Heart right ventricle (tissue), 16 donors: ENCODE data around the gene HTR3C. TPM values are rescaled to one million over a fixed set of nuclear protein-coding genes. Genes with fewer than 3 reads are reported as not detected.
"Not testable (repeated sequence)": the region's sequence is repeated elsewhere in the genome, so short reads cannot be mapped to it uniquely, and the experiment has no call there.

Experiments used
- ATAC-seq, 8 donors: fragments of 200-7000 bp; cut with Tn5 transposase; one replicate each; pipeline ENCODE4 v1.9.1; 2020; ENCODE audit warnings: mild to moderate bottlenecking in 8 of 8, moderate library complexity in 8 of 8, moderate number of reproducible peaks in 1 of 8
- DNase-seq, 2 donors: peaks; one replicate each; pipeline ENCODE4 v3.0.0-alpha.2; 2020
- H3K27ac ChIP-seq, 10 donors: fragments of 200-600 bp; sonication (generic) in 2 of 10; one replicate each; pipeline versions ENCODE4 v1.5.0 to v1.8.0; 2020 to 2022; ENCODE audit warnings: mild to moderate bottlenecking in 3 of 10
- H3K27me3 ChIP-seq, 7 donors: fragments of 200-600 bp; one replicate each; pipeline ENCODE4 v1.8.0; 2021 to 2022; ENCODE audit warnings: mild to moderate bottlenecking in 2 of 7
- H3K36me3 ChIP-seq, 9 donors: fragments of 200-600 bp; sonication (generic) in 1 of 9; one replicate each; pipeline versions ENCODE4 v1.5.0 to v1.8.0; 2020 to 2022; ENCODE audit warnings: mild to moderate bottlenecking in 2 of 9
- H3K4me1 ChIP-seq, 9 donors: fragments of 200-600 bp; sonication (generic) in 1 of 9; one replicate each; pipeline versions ENCODE4 v1.5.0 to v1.8.0; 2020 to 2022; ENCODE audit warnings: mild to moderate bottlenecking in 4 of 9
- H3K4me3 ChIP-seq, 10 donors: fragments of 200-600 bp; sonication (generic) in 2 of 10; one replicate each; pipeline versions ENCODE4 v1.5.0 to v1.8.0; 2020 to 2022; ENCODE audit warnings: mild to moderate bottlenecking in 7 of 10, moderate library complexity in 2 of 10
- H3K9me3 ChIP-seq, 11 donors: fragments of 200-600 bp in 10 of 11; sonication (generic) in 2 of 11; one replicate each; pipeline versions ENCODE4 v1.5.0 to v1.8.0; 2013 to 2022; ENCODE audit warnings: mild to moderate bottlenecking in 2 of 11, control low read depth in 1 of 11, moderate library complexity in 1 of 11
- WGBS, 2 donors: extraction: QIAGEN DNeasy Blood & Tissue Kit; methylation state at CpG; one replicate each; pipeline ENCODE4 v1.1.7; 2013; ENCODE audit warnings: inconsistent platforms in 1 of 2; 5-methylcytosine and 5-hydroxymethylcytosine counted together
- intact Hi-C, 10 donors: fragments of 100-400 bp; cut with DNase I; formaldehyde crosslinking; loops; one replicate each; pipeline versions ENCODE4 v1.11.1 to v1.14.2; 2022
- polyA plus RNA-seq, 2 donors: library from polyadenylated mRNA; stranded (reverse); fragments of 200-250 nt; gene quantifications; one replicate each; pipeline ENCODE4 v1.2.3, GENCODE V29; 2013
- total RNA-seq, 10 donors: library from RNA; stranded (reverse); fragmentation: NEBNext Ultra II Directional in 3 of 10; extraction: Animal tissue kit (Norgen Biotek cat#: 25700) in 3 of 10; gene quantifications; one replicate each; pipeline versions ENCODE4 v1.2.1 to v1.2.4, GENCODE V29; 2021 to 2023
- TF ChIP-seq, protein P1 (sequence below), 9 donors: fragments of 200-600 bp; sonication (generic) in 2 of 9; IDR thresholded peaks; one replicate each; pipeline versions ENCODE4 v1.5.0 to v1.8.0; 2021 to 2022; ENCODE audit warnings: antibody characterized with exemption in 9 of 9, mild to moderate bottlenecking in 5 of 9, moderate library complexity in 1 of 9
- donor health status: Arrhythmogenic right ventricular cardiomyopathy.
- donor health status: ischemic (EF 13 %, LVEDD 7.1; RV severe dilation, severe dysfunction).
- donor health status: healthy with polysubstance abuse.
- donor health status: DM: no; HTN: yes; CAD: no.
- donor health status: DM: no; HTN: no; CAD: no.
- donor health status: ischemic (EF 25% LVEDD 6.9; RV normal size, moderate dysfunction).
- donor health status: ischemic (EF 25% LVEDD 5.7; RV mildly dilated, moderate dysfunction).
- donor health status: healthy.
- donor health status: DM: yes; HTN: yes; CAD: no.
- donor health status: Ischemic cardiomyopathy.
- donor health status: ischemic (EF 35%, LVEDD 5.7; RV mildly dilated, moderate dysfunction).
- donor health status: nonischemic (EF 11% LVEDD 7.7; RV severe dilation, severe dysfunction).
- donor health status: DM: yes; HTN: yes; CAD: no.
- donor health status: PGD.
- donor health status: ischemic (EF 29% LVEDD 5.4; RV normal size, mild dysfunction).
- donor health status: nonischemic (EF 23%, LVEDD 6.1; RV moderate dilation, normal function).

HTR3C gene
- total and polyA plus RNA-seq, 12 donors = not detected

DNA sequence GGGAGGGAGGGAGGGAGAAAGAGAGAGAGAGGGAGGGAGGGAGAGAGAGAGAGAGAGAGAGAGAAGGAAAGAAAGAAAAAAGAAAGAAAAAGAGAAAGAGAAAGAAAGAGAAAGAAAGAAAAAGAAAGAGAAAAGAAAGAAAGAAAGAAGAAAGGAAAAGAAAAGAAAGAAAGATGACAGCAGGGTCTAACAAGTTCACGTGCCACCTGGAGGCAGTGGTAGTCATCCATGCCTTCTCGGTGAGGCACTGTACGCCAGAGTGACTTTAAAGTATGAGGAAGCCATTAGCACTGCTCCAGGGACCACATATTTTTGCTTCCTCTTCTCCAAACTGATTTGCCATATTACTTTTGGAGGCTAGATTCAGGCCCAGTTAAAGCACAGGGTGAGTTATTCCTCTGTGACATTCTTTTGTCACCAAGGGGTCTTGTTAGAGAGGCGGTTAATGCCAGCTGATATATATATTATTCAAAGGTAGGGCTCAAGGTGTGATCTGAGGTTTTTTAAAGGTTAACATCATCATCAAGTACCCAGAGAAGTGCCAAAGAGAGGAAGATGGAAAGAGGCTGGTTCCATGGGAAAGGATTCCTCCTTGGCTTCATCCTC lies 21.6 kb upstream of the HTR3C start, which contains the start of gene HTR3D:
TSS of gene HTR3D (plus strand) at position 556 of the 606 bp plus-strand sequence. CDS start at position 556, 0 bp downstream.
- H3K4me1 ChIP-seq = no peaks in the 10 kb centered on the region
- intact Hi-C loops = no loop called here
- peaks cover 0 to 8% (median 0%) of the 10 kb centered on the region in 7 donors for H3K27me3 ChIP-seq
- WGBS, 2 donors = 67 to 69% methylated on average over 4 of the region's 4 CpGs
- H3K36me3 ChIP-seq = no peaks in the 10 kb centered on the region
- DNase-seq (no peak), ATAC-seq (no peak)
- TF ChIP-seq, protein P1, sequence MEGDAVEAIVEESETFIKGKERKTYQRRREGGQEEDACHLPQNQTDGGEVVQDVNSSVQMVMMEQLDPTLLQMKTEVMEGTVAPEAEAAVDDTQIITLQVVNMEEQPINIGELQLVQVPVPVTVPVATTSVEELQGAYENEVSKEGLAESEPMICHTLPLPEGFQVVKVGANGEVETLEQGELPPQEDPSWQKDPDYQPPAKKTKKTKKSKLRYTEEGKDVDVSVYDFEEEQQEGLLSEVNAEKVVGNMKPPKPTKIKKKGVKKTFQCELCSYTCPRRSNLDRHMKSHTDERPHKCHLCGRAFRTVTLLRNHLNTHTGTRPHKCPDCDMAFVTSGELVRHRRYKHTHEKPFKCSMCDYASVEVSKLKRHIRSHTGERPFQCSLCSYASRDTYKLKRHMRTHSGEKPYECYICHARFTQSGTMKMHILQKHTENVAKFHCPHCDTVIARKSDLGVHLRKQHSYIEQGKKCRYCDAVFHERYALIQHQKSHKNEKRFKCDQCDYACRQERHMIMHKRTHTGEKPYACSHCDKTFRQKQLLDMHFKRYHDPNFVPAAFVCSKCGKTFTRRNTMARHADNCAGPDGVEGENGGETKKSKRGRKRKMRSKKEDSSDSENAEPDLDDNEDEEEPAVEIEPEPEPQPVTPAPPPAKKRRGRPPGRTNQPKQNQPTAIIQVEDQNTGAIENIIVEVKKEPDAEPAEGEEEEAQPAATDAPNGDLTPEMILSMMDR (IDR thresholded peaks at IDR 0.05) = no peak
- no peaks in the 10 kb centered on the region for H3K9me3 ChIP-seq
- no peak within 1 kb of the TSS for H3K4me3 ChIP-seq
- H3K27ac ChIP-seq = no peak within 1 kb of the TSS

DNA sequence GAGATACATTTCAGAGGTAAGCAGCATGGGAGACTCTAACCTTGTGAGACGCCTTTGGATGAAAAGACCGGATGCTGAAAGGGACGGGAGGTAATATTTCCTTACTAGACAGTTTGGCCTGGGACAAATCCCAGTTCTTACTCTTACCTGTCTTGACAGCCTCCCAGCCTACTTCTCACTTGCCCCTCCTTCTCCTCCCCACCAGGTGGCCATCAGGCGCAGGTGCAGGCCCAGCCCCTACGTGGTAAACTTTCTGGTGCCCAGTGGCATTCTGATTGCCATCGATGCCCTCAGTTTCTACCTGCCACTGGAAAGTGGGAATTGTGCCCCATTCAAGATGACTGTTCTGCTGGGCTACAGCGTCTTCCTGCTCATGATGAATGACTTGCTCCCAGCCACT lies 15.0 kb upstream of the HTR3C start:
- Histone ChIP-seq H3K4me3 (no peak overlapping the region), H3K4me1 (no peaks in the 10 kb centered on the region), H3K27ac (no peak overlapping the region), H3K36me3 (no peaks in the 10 kb centered on the region), H3K9me3 (no peaks in the 10 kb centered on the region), H3K27me3 (peaks cover 0 to 8% (median 0%) of the 10 kb centered on the region in 7 donors)
- intact Hi-C loops = no loop called here
- TF ChIP-seq, protein P1 (IDR thresholded peaks at IDR 0.05) = no peak
- DNase-seq (no peak), ATAC-seq (no peak)
- WGBS, 2 donors = 65 to 76% methylated on average over 7 of the region's 7 CpGs

DNA sequence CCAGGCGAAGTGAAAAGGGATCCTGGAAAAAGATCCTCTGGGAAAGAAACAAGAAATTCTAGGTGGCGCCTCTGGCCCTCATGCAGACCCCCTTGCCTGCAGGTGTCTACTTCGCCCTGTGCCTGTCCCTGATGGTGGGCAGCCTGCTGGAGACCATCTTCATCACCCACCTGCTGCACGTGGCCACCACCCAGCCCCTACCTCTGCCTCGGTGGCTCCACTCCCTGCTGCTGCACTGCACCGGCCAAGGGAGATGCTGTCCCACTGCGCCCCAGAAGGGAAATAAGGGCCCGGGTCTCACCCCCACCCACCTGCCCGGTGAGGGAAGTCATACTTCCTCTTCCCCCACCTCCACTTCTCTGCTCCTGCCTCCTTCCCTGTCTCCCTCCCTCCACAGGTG lies 14.5 kb upstream of the HTR3C start:
- intact Hi-C loops = not testable (repeated sequence)

DNA sequence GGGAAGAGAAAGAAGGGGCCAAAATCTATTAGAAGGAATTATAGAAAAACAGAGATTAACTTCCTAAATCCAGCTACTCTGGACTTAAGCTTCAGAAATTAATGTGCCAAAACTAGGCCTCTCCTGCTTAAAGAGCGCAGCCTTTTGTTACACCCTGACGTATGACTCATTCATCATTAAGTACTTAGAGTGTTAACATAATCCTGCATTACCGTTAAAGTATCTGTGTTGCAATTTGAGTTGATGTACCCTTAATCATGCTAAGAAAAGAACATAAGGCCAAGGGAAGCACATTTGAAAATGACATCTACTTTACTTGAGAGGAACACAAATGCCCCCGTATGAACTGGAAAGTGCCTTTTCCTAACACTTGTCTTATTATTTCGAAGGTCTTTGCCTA lies 13.4 kb upstream of the HTR3C start:
- 78 to 80% methylated on average over 5 of the region's 5 CpGs for WGBS, 2 donors
- H3K27ac ChIP-seq = no peak overlapping the region
- ATAC-seq = no peak
- intact Hi-C loops = no loop called here
- TF ChIP-seq, protein P1 (IDR thresholded peaks at IDR 0.05) = no peak
- H3K36me3 ChIP-seq = no peaks in the 10 kb centered on the region
- DNase-seq = no peak
- H3K9me3 ChIP-seq = no peaks in the 10 kb centered on the region
- H3K4me1 ChIP-seq = no peaks in the 10 kb centered on the region
- H3K27me3 ChIP-seq = peaks cover 0 to 4% (median 0%) of the 10 kb centered on the region in 7 donors
- no peak overlapping the region for H3K4me3 ChIP-seq

More for the DNA sequence above, 14.5 kb upstream of the HTR3C start:
- 80 to 82% methylated on average over 9 of the region's 9 CpGs for WGBS, 2 donors
- not testable (repeated sequence) for H3K4me1 ChIP-seq, H3K36me3 ChIP-seq, DNase-seq, ATAC-seq, H3K9me3 ChIP-seq, H3K4me3 ChIP-seq, H3K27me3 ChIP-seq, H3K27ac ChIP-seq

DNA sequence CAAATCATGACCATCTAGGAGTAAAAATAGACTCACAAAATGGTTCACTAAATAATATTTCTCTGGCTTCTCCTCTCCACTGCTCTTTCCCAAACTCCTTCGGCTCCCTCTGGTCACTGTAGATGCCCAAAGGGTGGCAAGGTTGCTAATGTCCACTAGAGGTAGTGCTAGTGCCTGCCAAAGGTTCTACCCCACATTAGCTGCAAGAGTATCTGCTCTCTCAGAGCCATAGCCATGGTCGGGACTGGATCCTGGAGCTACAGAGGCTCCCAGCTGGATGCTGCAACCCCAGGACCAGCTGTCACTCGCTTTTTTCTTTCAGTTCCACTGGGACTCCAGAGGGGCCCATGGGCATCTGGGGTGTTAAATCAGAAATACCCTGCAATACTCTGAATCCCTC lies 12.8 kb upstream of the HTR3C start:
- TF ChIP-seq, protein P1 (IDR thresholded peaks at IDR 0.05) = peak in 6 of 9 donors; percentile 21 to 38 (median 30)
- ATAC-seq = peak in 1 of 8 donors; percentile 35

More for the DNA sequence above, 12.8 kb upstream of the HTR3C start:
- no peaks in the 10 kb centered on the region for H3K27me3 ChIP-seq
- no peak overlapping the region for H3K27ac ChIP-seq
- 21 to 28% methylated on average over 3 of the region's 3 CpGs for WGBS, 2 donors
- no peaks in the 10 kb centered on the region for H3K4me1 ChIP-seq
- H3K36me3 ChIP-seq = no peaks in the 10 kb centered on the region
- intact Hi-C loops = no loop called here
- no peak overlapping the region for H3K4me3 ChIP-seq
- no peak for DNase-seq
- no peaks in the 10 kb centered on the region for H3K9me3 ChIP-seq
